ENCODE measurements around the gene CAPSL. TPM values are rescaled to one million over a fixed set of nuclear protein-coding genes. Genes with fewer than 3 reads are reported as not detected.

The CAPSL gene
- total and polyA plus RNA-seq, 2 of the 8 experiments (the other 6 are each of a cell fraction or from before 2014, with no cell fraction given), result not detected

- H2BK120ac ChIP-seq (replicated peaks; ENCODE audit: low read depth, low read length), result no peak overlapping the region
- no peak overlapping the region for H3K4ac ChIP-seq (replicated peaks; ENCODE audit: insufficient read length, low read depth, low read length)
- no peak overlapping the region for H3K14ac ChIP-seq (ENCODE audit: insufficient read length)
- DNase-seq (ENCODE audit: low read depth in 1 of 2, low spot score in 2 of 2), result no peak
- H3K18ac ChIP-seq (ENCODE audit: extremely low read depth, low read length), result no peak overlapping the region
- H2BK12ac ChIP-seq (ENCODE audit: low read depth, low read length), result no peak overlapping the region
- H2AK5ac ChIP-seq (ENCODE audit: low read depth, low read length), result no peak overlapping the region
- H4K20me1 ChIP-seq (replicated peaks in 1 of 2; ENCODE audit: control insufficient read depth in 1 of 2, insufficient read depth in 2 of 2, low read length in 2 of 2), result no peaks in the 10 kb centered on the region
- no peak overlapping the region for H4K91ac ChIP-seq (replicated peaks; ENCODE audit: insufficient read length, low read length)
- H3K56ac ChIP-seq (replicated peaks; ENCODE audit: insufficient read length, low read depth, low read length), result no peak overlapping the region
- WGBS, 2 experiments (ENCODE audit: extremely low coverage in 1 of 2, insufficient coverage in 1 of 2, insufficient read length in 1 of 2, insufficient replicate concordance in 2 of 2, low coverage in 1 of 2, low lambda C conversion rate in 2 of 2, missing lambda C conversion rate in 1 of 2), result 57% methylated on average over 2 of the region's 2 CpGs; no CpG with 5 or more reads in 1 of the 2 experiments
- no peak overlapping the region for H3K27ac ChIP-seq (ENCODE audit: low read depth, low read length)
- POLR2A ChIA-PET (ENCODE audit: partially characterized antibody), result no interaction called here
- H3K4me3 ChIP-seq (ENCODE audit: extremely low read depth in 1 of 4, insufficient read depth in 2 of 4, low read depth in 3 of 4, low read length in 4 of 4), result no peak overlapping the region
- CTCF ChIA-PET (ENCODE audit: partially characterized antibody), result no interaction called here
- no peaks in the 10 kb centered on the region for H3K79me2 ChIP-seq (ENCODE audit: control insufficient read depth in 1 of 2, insufficient read depth in 2 of 2, low read length in 2 of 2)
- no peak overlapping the region for H2BK5ac ChIP-seq (ENCODE audit: low read depth, low read length)
- H3K9ac ChIP-seq (replicated peaks in 1 of 4; ENCODE audit: extremely low read depth in 1 of 4, low read depth in 3 of 4, low read length in 3 of 4), result no peak overlapping the region
- no peak overlapping the region for H2BK15ac ChIP-seq (ENCODE audit: low read length)
- no peaks in the 10 kb centered on the region for H3K4me1 ChIP-seq (replicated peaks in 1 of 4; ENCODE audit: control insufficient read depth in 3 of 4, insufficient read depth in 4 of 4, low read length in 3 of 4)
- no peaks in the 10 kb centered on the region for H3K79me1 ChIP-seq (ENCODE audit: low read depth, low read length)
- no peaks in the 10 kb centered on the region for H3K23me2 ChIP-seq (ENCODE audit: low read depth, low read length)
- TF ChIP-seq BACH1 (IDR thresholded peaks at IDR 0.05; ENCODE audit: low read length), result no peak
- H3K27me3 ChIP-seq (replicated peaks in 1 of 4; ENCODE audit: control insufficient read depth in 3 of 4, extremely low read depth in 1 of 4, insufficient read depth in 3 of 4, low read length in 3 of 4), result no peaks in the 10 kb centered on the region
- H3K23ac ChIP-seq (ENCODE audit: insufficient read length), result no peak overlapping the region
- no peak for FAIRE-seq
- no peak overlapping the region for H4K8ac ChIP-seq (ENCODE audit: extremely low read depth, insufficient read depth, low read length)
- H3K4me2 ChIP-seq (ENCODE audit: insufficient read depth in 1 of 2, low read depth in 2 of 2, low read length in 2 of 2), result no peak overlapping the region
- no peak overlapping the region for H2BK20ac ChIP-seq (ENCODE audit: low read length)
- no peaks in the 10 kb centered on the region for H3K9me3 ChIP-seq (ENCODE audit: insufficient read depth in 2 of 2, low read depth in 1 of 2, low read length in 1 of 2)
- no peaks in the 10 kb centered on the region for H3K36me3 ChIP-seq (ENCODE audit: control insufficient read depth in 2 of 4, insufficient read depth in 4 of 4, low read length in 3 of 4)
- no peak overlapping the region for H4K5ac ChIP-seq (ENCODE audit: insufficient read length, low read depth, low read length)
- H2AFZ ChIP-seq (ENCODE audit: low read length), result no peak overlapping the region
Measured at GRCh38 chr5:35877655-35878054, 60.8 kb downstream of the CAPSL start.
